Prostate gland (tissue), 2 donors: ENCODE results near the gene NAA40.

Experiments used
- CTCF ChIP-seq, 4 experiments: fragments of 200-600 bp in 2 of 4; fragments of 450-650 bp in 2 of 4; sonication (generic) in 2 of 4; IDR thresholded peaks; 1 replicate in 3 of 4; 2 replicates in 1 of 4; pipeline ENCODE4 v1.5.1; 2016 to 2019; ENCODE audit warnings: antibody characterized with exemption in 4 of 4, mild to moderate bottlenecking in 2 of 4, moderate library complexity in 2 of 4
- POLR2A ChIP-seq: fragments of 450-650 bp; IDR thresholded peaks from one replicate; pipeline ENCODE4 v1.6.1; 2016; ENCODE audit warnings: antibody characterized with exemption, mild to moderate bottlenecking

GRCh38 chr11:63993993-63994392 lies 55.2 kb downstream of the NAA40 start:
- TF ChIP-seq CTCF (IDR thresholded peaks at IDR 0.05) (no peak), POLR2A (no peak)
